Prostate gland (tissue), 2 donors: Measurements from ENCODE around the gene OTUD5.

ENCODE experiments used
- CTCF ChIP-seq, 4 experiments: fragments of 200-600 bp in 2 of 4; fragments of 450-650 bp in 2 of 4; sonication (generic) in 2 of 4; IDR thresholded peaks; 1 replicate in 3 of 4; 2 replicates in 1 of 4; pipeline ENCODE4 v1.5.1; 2016 to 2019; ENCODE audit warnings: antibody characterized with exemption in 4 of 4, mild to moderate bottlenecking in 2 of 4, moderate library complexity in 2 of 4
- POLR2A ChIP-seq: fragments of 450-650 bp; IDR thresholded peaks from one replicate; pipeline ENCODE4 v1.6.1; 2016; ENCODE audit warnings: antibody characterized with exemption, mild to moderate bottlenecking
- POLR2AphosphoS5 ChIP-seq: sonication (generic); formaldehyde crosslinking; IDR thresholded peaks from one replicate; pipeline ENCODE4 v1.6.1; 2017; ENCODE audit warnings: antibody characterized with exemption

DNA sequence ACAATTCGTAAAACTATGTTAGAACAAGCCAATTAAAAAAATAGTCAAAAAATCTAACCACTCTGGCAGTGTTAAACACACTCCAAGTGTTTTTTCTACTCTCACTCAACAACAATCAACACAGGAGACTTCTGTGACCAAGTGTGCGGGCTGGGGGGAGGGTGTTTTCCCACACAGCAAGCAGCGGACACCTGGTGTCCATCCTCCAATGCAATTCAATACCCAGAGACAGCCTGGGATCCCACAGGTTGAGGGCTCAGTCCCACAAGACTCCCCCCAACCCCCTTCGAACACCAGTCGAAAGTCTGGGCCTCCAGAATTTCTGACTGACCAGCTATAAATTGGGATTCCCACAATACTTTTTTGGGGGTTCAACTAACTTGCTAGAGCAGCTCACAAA is 30.3 kb downstream of the OTUD5 start:
- TF ChIP-seq POLR2A, result no peak
- TF ChIP-seq CTCF (IDR thresholded peaks at IDR 0.05), result no peak
- no peak for TF ChIP-seq POLR2AphosphoS5
